Right lobe of liver (tissue), 6 donors: ENCODE measurements around the gene DOCK2. TPM values are rescaled to one million over a fixed set of nuclear protein-coding genes. Genes with fewer than 3 reads are reported as not detected.

Experiments
- ATAC-seq, 4 donors: fragments of 200-7000 bp; cut with Tn5 transposase; one replicate each; pipeline ENCODE4 v1.9.1; 2020; ENCODE audit warnings: mild to moderate bottlenecking in 4 of 4, moderate library complexity in 4 of 4
- DNase-seq, 3 donors: peaks; one replicate each; pipeline ENCODE4 v3.0.0-alpha.2; 2020
- H3K27ac ChIP-seq, 3 donors: fragments of 200-600 bp; one replicate each; pipeline ENCODE4 v1.8.0; 2022
- H3K27me3 ChIP-seq, 2 donors: fragments of 200-600 bp; one replicate each; pipeline ENCODE4 v1.8.0; 2022
- H3K36me3 ChIP-seq, 4 donors: fragments of 200-600 bp; sonication (generic) in 1 of 4; one replicate each; pipeline versions ENCODE4 v1.5.1 to v1.8.0; 2017 to 2022; ENCODE audit warnings: control low read depth in 1 of 4
- H3K4me1 ChIP-seq, 4 donors: fragments of 200-600 bp; sonication (generic) in 1 of 4; one replicate each; pipeline versions ENCODE4 v1.5.1 to v1.8.0; 2017 to 2022; ENCODE audit warnings: control low read depth in 1 of 4
- H3K4me3 ChIP-seq, 3 donors: fragments of 200-600 bp; one replicate each; pipeline ENCODE4 v1.8.0; 2022
- H3K9me3 ChIP-seq, 4 donors: fragments of 200-600 bp; sonication (generic) in 1 of 4; one replicate each; pipeline versions ENCODE4 v1.5.1 to v1.8.0; 2017 to 2022; ENCODE audit warnings: control low read depth in 1 of 4
- CTCF ChIP-seq, 4 donors: fragments of 200-600 bp in 3 of 4; fragments of 450-650 bp in 1 of 4; IDR thresholded peaks; one replicate each; pipeline versions ENCODE4 v1.5.1 to v1.8.0; 2016 to 2022; ENCODE audit warnings: antibody characterized with exemption in 4 of 4, mild to moderate bottlenecking in 2 of 4
- POLR2A ChIP-seq: fragments of 450-650 bp; IDR thresholded peaks from one replicate; pipeline ENCODE4 v1.6.1; 2017; ENCODE audit warnings: antibody characterized with exemption, mild to moderate bottlenecking
- WGBS: methylation state at CpG from one replicate; pipeline ENCODE4 v1.1.6; 2018; ENCODE audit warnings: low coverage, low lambda C conversion rate; ENCODE audit not compliant: insufficient coverage; ENCODE audit errors: missing lambda C conversion rate; 5-methylcytosine and 5-hydroxymethylcytosine counted together
- intact Hi-C, 2 donors: fragments of 100-400 bp; cut with DNase I; formaldehyde crosslinking; loops; one replicate each; pipeline versions ENCODE4 v1.11.2 to v1.14.1; 2022
- total RNA-seq, 6 experiments: library from RNA; depleted of rRNA in 2 of 6; stranded (reverse); fragments of >200 nt in 2 of 6; fragmentation: NEBNext Ultra II Directional in 3 of 6; extraction: Animal tissue kit (Norgen Biotek cat#: 25700) in 3 of 6; gene quantifications; one replicate each; pipeline versions ENCODE4 v1.1.0 to v1.2.4, GENCODE V29; 2016 to 2023
- donor health status: DM: no; HTN: yes; CAD: no.
- donor health status: DM: no; HTN: no; CAD: no.
- donor health status: DM: no; HTN: no; CAD: no.
- donor health status: DM: no; HTN: yes; CAD: no.
- donor health status: DM: no; HTN: yes; CAD: no.

DOCK2 gene
- total RNA-seq, 6 experiments from 2014 or later = 5.0 to 14.5 (median 7.4) TPM

DNA sequence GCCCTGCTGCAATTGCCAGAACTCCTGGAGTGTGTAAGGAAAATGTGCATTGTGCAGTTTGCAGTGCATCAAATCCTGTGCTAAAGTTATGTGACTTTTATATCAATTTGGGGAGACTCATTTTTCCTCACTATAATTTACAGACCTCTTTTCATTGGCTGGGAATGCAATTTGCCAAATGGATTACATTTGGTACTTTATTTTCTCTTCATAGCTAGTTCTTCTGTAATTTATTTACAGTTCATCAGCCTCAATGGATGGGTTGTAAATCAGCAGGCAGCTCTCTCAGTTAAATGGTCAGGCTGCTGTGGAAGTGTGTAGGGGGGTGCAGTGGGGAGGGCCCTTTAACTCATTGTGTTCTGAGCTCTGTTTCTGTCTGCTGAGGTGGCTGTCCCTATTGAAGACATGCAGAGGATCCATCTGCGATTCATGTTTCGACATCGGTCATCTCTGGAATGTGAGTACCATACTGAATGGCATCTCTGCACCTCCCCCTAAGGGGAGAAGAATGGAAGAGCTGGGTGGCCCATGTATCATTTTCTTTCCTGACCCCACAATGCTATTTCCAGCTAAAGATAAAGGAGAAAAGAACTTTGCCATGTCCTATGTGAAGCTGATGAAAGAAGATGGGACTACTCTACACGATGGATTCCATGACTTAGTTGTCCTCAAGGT, 74.6 kb downstream of the DOCK2 start:
- Histone ChIP-seq H3K4me3 (no peak overlapping the region), H3K9me3 (no peaks in the 10 kb centered on the region), H3K27me3 (no peaks in the 10 kb centered on the region), H3K36me3 (no peaks in the 10 kb centered on the region), H3K27ac (no peak overlapping the region), H3K4me1 (no peaks in the 10 kb centered on the region)
- intact Hi-C loops = loop anchor here in 1 of 2 donors (10.0 kb wide), 1 partner anchor 723 kb away; no protein-coding TSS in a partner anchor
- ATAC-seq = no peak
- TF ChIP-seq CTCF (IDR thresholded peaks at IDR 0.05) (no peak), POLR2A (no peak)
- WGBS = 96% methylated on average over 4 of the region's 4 CpGs
- no peak for DNase-seq

DNA sequence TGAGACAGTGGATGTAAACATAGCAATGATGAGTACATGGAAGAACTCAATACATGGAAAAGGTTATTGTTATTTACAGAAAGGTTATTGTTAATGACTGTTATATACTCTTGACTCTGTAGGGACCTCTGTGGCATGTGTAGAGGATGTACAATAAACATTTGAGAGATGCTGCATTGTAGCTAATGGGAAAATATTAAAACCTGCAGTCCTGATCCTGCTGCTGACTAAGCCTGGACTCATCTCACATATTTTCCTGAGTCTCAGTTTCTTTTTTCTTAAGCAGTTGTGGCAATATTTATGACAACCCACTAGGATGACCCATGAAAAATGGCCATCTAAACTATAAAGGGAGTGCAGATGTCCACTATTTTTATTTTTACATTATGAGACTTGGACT, 75.4 kb downstream of the DOCK2 start:
- ATAC-seq = no peak
- Histone ChIP-seq H3K4me1 (no peaks in the 10 kb centered on the region), H3K27ac (no peak overlapping the region), H3K9me3 (no peaks in the 10 kb centered on the region), H3K36me3 (no peaks in the 10 kb centered on the region), H3K4me3 (no peak overlapping the region), H3K27me3 (no peaks in the 10 kb centered on the region)
- DNase-seq = no peak
- intact Hi-C loops = loop anchor here in 1 of 2 donors (10.0 kb wide), 1 partner anchor 722 kb away; no protein-coding TSS in a partner anchor
- TF ChIP-seq POLR2A (no peak), CTCF (IDR thresholded peaks at IDR 0.05) (no peak)

GRCh38 chr5:169716287-169716686, 79.2 kb downstream of the DOCK2 start:
- intact Hi-C loops = loop anchor here in 1 of 2 donors (10.0 kb wide), 1 partner anchor 719 kb away; no protein-coding TSS in a partner anchor
- ATAC-seq = peak in 2 of 4 donors; percentile 24 to 78

GRCh38 chr5:169717288-169717687, 80.2 kb downstream of the DOCK2 start:
- intact Hi-C loops = loop anchor here in 1 of 2 donors (10.0 kb wide), 1 partner anchor 718 kb away; no protein-coding TSS in a partner anchor

More at GRCh38 chr5:169716287-169716686, 79.2 kb downstream of the DOCK2 start:
- 53% methylated on average over 1 of the region's 1 CpG for WGBS
- H3K9me3 ChIP-seq = no peaks in the 10 kb centered on the region
- DNase-seq = no peak
- TF ChIP-seq POLR2A (no peak), CTCF (IDR thresholded peaks at IDR 0.05) (no peak)
- H3K4me3 ChIP-seq = no peak overlapping the region
- H3K36me3 ChIP-seq = no peaks in the 10 kb centered on the region
- H3K27me3 ChIP-seq = no peaks in the 10 kb centered on the region
- H3K4me1 ChIP-seq = no peaks in the 10 kb centered on the region
- H3K27ac ChIP-seq = no peak overlapping the region

More at GRCh38 chr5:169717288-169717687, 80.2 kb downstream of the DOCK2 start:
- no peaks in the 10 kb centered on the region for H3K4me1 ChIP-seq
- H3K36me3 ChIP-seq = no peaks in the 10 kb centered on the region
- 57% methylated on average over 3 of the region's 3 CpGs for WGBS
- no peaks in the 10 kb centered on the region for H3K27me3 ChIP-seq
- H3K9me3 ChIP-seq = no peaks in the 10 kb centered on the region
- H3K27ac ChIP-seq = no peak overlapping the region
- TF ChIP-seq POLR2A (no peak), CTCF (IDR thresholded peaks at IDR 0.05) (no peak)
- DNase-seq (no peak), ATAC-seq (peak in 1 of 4 donors; percentile 29)
- H3K4me3 ChIP-seq = no peak overlapping the region
